Panc1 (cell line): Measurements from ENCODE around the gene PC. TPM values are rescaled to one million over a fixed set of nuclear protein-coding genes. Genes with fewer than 3 reads are reported as not detected.

Source experiments
- ATAC-seq: fragments of 200-7000 bp; cut with Tn5 transposase; 2 replicates; pipeline ENCODE4 v1.9.1; 2020; ENCODE audit warnings: mild to moderate bottlenecking, moderate library complexity
- BruUV-seq: library from RNA; stranded (reverse); fragments of 400-500 nt; replicated peaks from 2 replicates; lab custom pipeline; 2021; lab: Mats Ljungman, UMichigan
- CTCF ChIA-PET: fragments of 300-600 bp; sonication (Branson Sonifier 250); formaldehyde crosslinking; loops from one replicate; lab custom pipeline; 2022; ENCODE audit warnings: antibody characterized with exemption; lab: Charles Lee
- POLR2A ChIA-PET: fragments of 300-600 bp; sonication (Branson Sonifier 250); formaldehyde crosslinking; loops from one replicate; lab custom pipeline; 2022; ENCODE audit warnings: antibody characterized with exemption; lab: Charles Lee
- DNase-seq: peaks from one replicate; pipeline ENCODE4 v3.0.0-alpha.2; 2010; ENCODE audit warnings: low read depth, low spot score
- H3K27ac ChIP-seq: 2 replicates; pipeline ENCODE4 v1.5.1; 2011; ENCODE audit warnings: mild to moderate bottlenecking, low read length, inconsistent platforms
- H3K27me3 ChIP-seq: fragments of 200-500 bp; sonication (Bioruptor generic); 2 replicates; pipeline ENCODE4 v1.6.0; 2014; ENCODE audit warnings: low read length, inconsistent platforms; ENCODE audit not compliant: control insufficient read depth, insufficient read depth
- H3K36me3 ChIP-seq: fragments of 200-500 bp; sonication (Bioruptor generic); 2 replicates; pipeline ENCODE4 v1.5.1; 2014; ENCODE audit warnings: inconsistent platforms, mild to moderate bottlenecking, low read length, moderate library complexity; ENCODE audit not compliant: control insufficient read depth, insufficient read depth
- H3K4me1 ChIP-seq: 2 replicates; pipeline ENCODE4 v1.5.1; 2011; ENCODE audit warnings: inconsistent platforms, mild to moderate bottlenecking, low read length, moderate library complexity; ENCODE audit not compliant: control insufficient read depth, insufficient read depth
- H3K4me3 ChIP-seq, 2 experiments: 2 replicates each; pipeline ENCODE4 v1.5.1; 2011 to 2012; ENCODE audit warnings: low read depth in 2 of 2, low read length in 2 of 2, mild to moderate bottlenecking in 2 of 2, inconsistent platforms in 1 of 2, moderate library complexity in 1 of 2
- H3K9me3 ChIP-seq: fragments of 200-500 bp; sonication (Bioruptor generic); 2 replicates; pipeline ENCODE4 v1.5.1; 2014; ENCODE audit warnings: low read depth, mild to moderate bottlenecking, inconsistent platforms, low read length, moderate library complexity; ENCODE audit not compliant: control insufficient read depth, insufficient read depth
- CTCF ChIP-seq: fragments of 450-650 bp; IDR thresholded peaks from 2 replicates; pipeline ENCODE4 v1.5.1; 2017; ENCODE audit warnings: mild to moderate bottlenecking
- POLR2AphosphoS5 ChIP-seq: IDR thresholded peaks from 2 replicates; pipeline ENCODE4 v1.6.1; 2012; ENCODE audit warnings: mild to moderate bottlenecking, low read depth, low read length, moderate library complexity
- REST ChIP-seq, 2 experiments: IDR thresholded peaks; 2 replicates each; pipeline ENCODE4 v1.6.1; 2011 to 2012; ENCODE audit warnings: low read depth in 2 of 2, control low read depth in 1 of 2, low read length in 1 of 2, mild to moderate bottlenecking in 1 of 2, moderate library complexity in 1 of 2; ENCODE audit not compliant: insufficient read depth in 1 of 2
- SIN3A ChIP-seq: IDR thresholded peaks from 2 replicates; pipeline ENCODE4 v1.6.1; 2012; ENCODE audit warnings: low read depth, mild to moderate bottlenecking, low read length, moderate library complexity, borderline replicate concordance; ENCODE audit not compliant: insufficient read depth
- TCF7L2 ChIP-seq: IDR thresholded peaks from 2 replicates; pipeline ENCODE4 v1.6.1; 2011; ENCODE audit warnings: mild to moderate bottlenecking, low read depth, low read length, inconsistent platforms
- in situ Hi-C: cut with HindIII; loops from 2 replicates; pipeline ENCODE4 v1.10.0; 2016; ENCODE audit warnings: low sequenced_read_pairs, low pct_unique_long_range_greater_than_20kb
- intact Hi-C: fragments of 100-400 bp; cut with micrococcal nuclease; formaldehyde crosslinking; loops from one replicate; pipeline ENCODE4 v1.10.0; 2022; ENCODE audit not compliant: unreplicated experiment
- total RNA-seq: library from RNA; stranded (reverse); gene quantifications from one replicate; pipeline ENCODE4 v1.2.1, GENCODE V29; 2021; ENCODE audit not compliant: unreplicated experiment

PC gene
- total RNA-seq, 1 experiment from 2014 or later, result 12.8 TPM

DNA sequence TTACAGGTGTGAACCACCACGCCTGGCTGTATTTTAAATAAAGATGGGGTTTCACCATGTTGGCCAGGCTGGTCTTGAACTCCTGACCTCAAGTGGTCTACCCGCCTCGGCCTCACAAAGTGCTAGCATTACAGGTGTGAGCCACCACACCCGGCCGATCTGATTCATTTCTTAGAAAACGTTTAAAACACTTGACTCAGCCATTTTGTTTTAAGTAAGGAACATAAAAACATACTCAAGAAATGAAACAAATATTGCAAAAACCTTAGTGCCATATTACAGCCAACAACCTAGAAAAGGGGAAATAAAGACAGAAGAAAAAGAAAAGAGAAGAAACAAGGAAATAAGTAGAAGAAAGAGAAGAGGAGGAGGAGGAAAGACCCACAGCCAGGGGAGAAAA, 84.0 kb downstream of the PC start:
- intact Hi-C loops, result no loop called here
- H3K27ac ChIP-seq, result no peak overlapping the region
- POLR2A ChIA-PET, result no interaction called here
- peaks cover 1% of the 10 kb centered on the region; the same call in 1 of the 2 replicates for H3K4me1 ChIP-seq
- no peaks in the 10 kb centered on the region for H3K9me3 ChIP-seq
- no peak overlapping the region for H3K4me3 ChIP-seq
- H3K36me3 ChIP-seq, result no peaks in the 10 kb centered on the region
- no TSS peak for BruUV-seq
- in situ Hi-C loops, result no loop called here
- no peak for ATAC-seq
- CTCF ChIA-PET, result no interaction called here
- TF ChIP-seq CTCF, result no peak
- TF ChIP-seq REST (IDR thresholded peaks at IDR 0.05; ENCODE audit: insufficient read depth in 1 of 2, low read depth in 2 of 2, low read length in 1 of 2), result no peak
- no peak for TF ChIP-seq TCF7L2
- no peak for TF ChIP-seq SIN3A
- no peak for TF ChIP-seq POLR2AphosphoS5
- H3K27me3 ChIP-seq, result no peaks in the 10 kb centered on the region
- no peak for DNase-seq

- no peaks in the 10 kb centered on the region for H3K9me3 ChIP-seq
- no peaks in the 10 kb centered on the region for H3K36me3 ChIP-seq
- no peak for ATAC-seq
- ChIA-PET POLR2A (interaction anchor here (0.6 kb wide), 1 partner anchor 39 kb away, joined by 3 read pairs; no protein-coding TSS in a partner anchor), CTCF (no interaction called here)
- no TSS peak for BruUV-seq
- in situ Hi-C loops (no loop called here), intact Hi-C loops (no loop called here)
- TF ChIP-seq SIN3A (no peak), CTCF (no peak), REST (IDR thresholded peaks at IDR 0.05; ENCODE audit: insufficient read depth in 1 of 2, low read depth in 2 of 2, low read length in 1 of 2) (no peak), POLR2AphosphoS5 (no peak), TCF7L2 (no peak)
- no peak for DNase-seq
- H3K4me3 ChIP-seq, result no peak overlapping the region
- no peaks in the 10 kb centered on the region for H3K27me3 ChIP-seq
- peaks cover 8% of the 10 kb centered on the region for H3K4me1 ChIP-seq
- no peak overlapping the region for H3K27ac ChIP-seq
Observed at GRCh38 chr11:66871521-66871901, 86.7 kb downstream of the PC start.
